ENCODE results near the gene SAT1.
A peak's percentile ranks its signal among the peaks of the same experiment; 100 is the strongest.
"Not testable (repeated sequence)": the region's sequence is repeated elsewhere in the genome, so short reads cannot be mapped to it uniquely, and the experiment has no call there.

Gene SAT1

DNA sequence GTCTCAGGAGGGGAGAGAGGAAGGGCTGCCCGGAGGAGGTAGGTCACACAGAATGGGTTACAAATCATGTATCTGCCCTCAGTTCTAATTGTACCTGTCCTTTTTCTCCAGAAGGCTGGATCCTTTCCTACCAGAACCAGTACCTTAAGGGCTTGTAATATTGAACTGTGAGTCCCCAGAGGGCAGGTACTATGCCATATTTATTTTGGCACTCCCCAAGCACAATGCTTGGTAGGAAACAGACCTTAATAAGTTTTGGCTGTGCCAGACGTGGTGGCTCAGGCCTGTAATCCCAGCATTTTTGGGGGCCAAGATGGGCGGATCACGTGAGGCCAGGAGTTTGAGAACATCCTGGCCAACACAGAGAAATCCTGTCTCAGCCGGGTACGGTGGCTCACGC is 11.9 kb upstream of the SAT1 start:
- DNase-seq (ENCODE audit: extremely low spot score, insufficient read length, low read depth) = not testable (repeated sequence)
- FAIRE-seq = peak; percentile 50

DNA sequence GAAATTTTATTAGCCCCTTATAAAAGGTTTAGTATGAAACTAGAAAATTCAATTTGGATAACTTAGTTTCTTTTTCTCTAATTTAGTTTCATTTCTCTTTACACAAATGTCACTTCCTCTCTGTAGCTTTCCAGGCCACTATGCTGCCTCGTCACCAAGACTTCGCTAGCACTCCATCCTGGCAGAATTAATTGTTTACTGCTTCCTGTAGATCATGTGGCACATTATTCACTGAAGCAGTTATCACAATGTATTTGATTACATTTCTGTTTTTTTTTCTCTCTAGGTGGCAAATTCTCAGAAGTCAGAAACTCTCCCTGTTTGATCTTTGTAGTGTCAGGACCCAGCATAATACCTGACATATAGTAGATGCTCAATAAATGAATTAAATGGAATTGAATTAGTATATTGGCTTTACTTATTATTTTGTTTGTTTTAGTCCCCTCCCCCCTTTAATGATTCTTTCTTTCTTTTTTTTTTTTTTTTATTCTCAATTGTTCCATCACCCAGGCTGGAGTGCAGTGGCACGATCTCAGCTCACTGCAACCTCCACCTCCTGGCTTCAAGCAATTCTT is 9.3 kb upstream of the SAT1 start:
- peak; percentile 77 for FAIRE-seq
- DNase-seq (ENCODE audit: extremely low spot score, insufficient read length, low read depth) = no peak

DNA sequence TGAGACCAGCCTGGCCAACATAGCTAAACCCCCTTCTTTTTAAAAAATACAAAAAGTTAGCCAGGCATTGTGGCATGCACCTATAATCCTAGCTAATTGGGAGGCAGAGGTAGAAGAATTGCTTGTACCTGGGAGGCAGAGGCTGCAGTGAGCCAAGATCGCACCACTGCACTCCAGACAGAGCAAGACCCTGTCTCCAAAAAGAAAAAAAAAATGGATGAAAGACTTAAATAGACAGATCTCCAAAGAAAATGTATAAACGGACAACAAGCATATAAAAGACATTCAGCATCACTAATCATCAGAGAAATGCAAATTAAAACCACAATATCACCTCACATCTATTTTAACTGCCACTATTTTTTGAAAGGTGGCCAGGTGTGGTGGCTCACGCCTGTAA is 6.6 kb upstream of the SAT1 start:
- no peak for DNase-seq (ENCODE audit: extremely low spot score, insufficient read length, low read depth)
- no peak for FAIRE-seq

DNA sequence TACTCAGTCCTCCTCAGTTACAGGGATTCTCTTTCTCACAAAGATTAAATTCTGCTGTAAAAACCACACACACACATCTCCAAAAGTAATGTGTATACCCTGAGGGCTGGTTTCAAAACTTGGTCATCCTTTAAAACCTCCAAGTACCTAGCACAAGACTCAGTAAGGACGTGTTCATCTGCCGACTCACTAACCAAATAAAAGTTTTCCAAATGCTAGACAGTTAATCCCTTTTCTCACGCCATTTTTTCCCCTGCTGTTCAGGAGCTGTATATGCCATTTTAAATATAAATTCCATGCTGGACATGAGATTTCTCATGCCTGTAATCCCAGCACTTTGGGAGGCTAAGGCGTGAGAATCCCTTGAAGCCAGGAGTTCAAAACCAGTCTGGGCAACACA is 3.9 kb upstream of the SAT1 start:
- DNase-seq (ENCODE audit: extremely low spot score, insufficient read length, low read depth) (no peak), FAIRE-seq (no peak)

DNA sequence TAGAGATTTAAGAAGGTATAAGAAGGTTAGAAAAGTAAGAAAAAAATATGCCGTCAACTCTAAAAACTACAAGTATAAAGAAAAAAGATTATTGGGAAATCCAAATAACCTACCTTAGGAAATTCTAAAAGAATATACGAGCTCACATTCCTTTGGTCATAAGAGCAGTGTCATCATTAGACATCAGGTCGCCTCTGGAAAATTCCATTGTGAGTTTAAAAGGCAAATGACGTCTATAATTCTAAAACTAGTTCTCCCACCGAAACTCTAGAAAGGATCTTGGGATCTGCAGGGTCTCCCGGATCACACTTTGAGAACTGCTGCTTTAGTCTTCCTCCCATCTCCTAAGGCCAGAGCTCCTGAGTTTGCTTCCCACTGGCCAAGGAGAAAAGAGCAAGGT is 518 bp upstream of the SAT1 start:
- FAIRE-seq (no peak), DNase-seq (ENCODE audit: extremely low spot score, insufficient read length, low read depth) (no peak)

DNA sequence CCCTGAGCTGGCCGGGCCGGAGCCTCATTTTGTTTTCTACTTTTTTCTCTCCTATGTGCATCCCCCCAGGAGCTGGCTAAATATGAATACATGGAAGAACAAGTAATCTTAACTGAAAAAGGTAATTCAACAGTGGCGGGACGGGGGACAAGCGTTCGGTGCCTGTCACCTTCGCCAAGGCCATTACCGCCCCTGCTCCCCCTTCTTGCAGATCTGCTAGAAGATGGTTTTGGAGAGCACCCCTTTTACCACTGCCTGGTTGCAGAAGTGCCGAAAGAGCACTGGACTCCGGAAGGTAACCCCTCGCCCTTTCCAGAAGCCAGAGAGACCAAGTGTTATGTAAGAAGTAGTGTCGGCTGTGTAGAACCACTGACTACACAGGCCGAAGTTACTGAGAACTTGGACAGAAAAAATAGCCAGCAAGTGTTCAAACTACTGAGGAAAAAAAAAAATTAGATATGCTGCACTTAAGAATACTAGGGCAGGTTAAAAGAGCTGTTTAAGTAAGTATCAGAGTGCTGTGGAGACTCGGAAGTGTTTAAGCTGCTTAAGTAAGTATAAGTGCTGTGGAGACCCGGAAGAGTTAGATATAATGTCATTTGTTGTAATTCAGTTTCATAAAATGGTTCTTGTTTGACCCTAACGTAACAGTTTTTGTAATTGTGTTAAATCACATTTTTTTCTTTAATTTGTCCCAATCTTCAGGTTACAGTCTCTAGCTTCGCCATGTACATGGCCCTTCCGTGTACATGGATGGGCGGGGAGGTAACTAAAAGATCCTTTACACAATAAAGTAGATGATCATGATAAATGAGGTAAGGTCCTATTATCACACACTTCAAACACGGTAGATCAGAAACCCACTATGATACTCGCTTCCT is 856 bp downstream of the SAT1 start:
- DNase-seq (ENCODE audit: extremely low spot score, insufficient read length, low read depth) (no peak), FAIRE-seq (peak; percentile 51)

DNA sequence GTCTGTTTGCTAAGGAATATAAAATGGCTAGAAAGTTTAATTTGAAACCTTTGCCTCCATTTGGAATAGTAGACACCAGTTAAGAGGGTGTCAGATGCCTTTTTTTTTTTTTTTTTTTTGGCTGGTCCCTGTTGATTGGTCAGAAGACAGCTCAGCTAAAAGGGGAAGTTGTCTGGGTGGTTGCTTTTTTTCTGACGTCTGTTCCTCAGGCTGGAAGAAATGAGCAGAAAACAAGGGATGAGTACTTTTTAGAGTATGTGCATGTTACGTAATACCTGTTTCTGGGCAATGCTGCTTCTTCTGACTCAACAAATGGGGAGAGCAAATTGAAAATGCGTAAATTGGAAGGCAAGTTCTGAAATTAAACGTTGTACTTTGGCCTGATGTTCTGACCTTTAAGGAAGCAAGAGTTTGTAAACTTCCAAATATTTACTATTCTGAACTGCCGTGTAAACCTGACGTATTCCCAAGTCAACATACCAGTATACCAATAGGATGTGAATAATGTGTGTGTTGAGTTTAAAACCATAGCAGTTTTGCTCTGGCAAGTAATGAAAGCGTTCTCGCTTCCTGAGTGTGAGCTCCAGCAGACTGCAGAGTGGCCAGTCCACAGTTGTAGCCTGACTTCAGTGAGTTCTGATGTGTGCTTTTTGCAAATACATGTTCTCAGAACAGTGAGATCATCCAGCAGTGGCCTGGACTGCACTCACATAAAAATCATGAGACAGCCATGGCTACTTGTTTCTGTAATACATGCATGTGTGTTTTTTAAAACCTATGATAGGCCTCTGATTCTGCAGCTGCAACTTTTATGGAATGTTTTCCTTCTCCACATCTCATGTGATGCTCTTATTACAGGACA is 1.7 kb downstream of the SAT1 start:
- DNase-seq (ENCODE audit: extremely low spot score, insufficient read length, low read depth) (no peak), FAIRE-seq (no peak)

DNA sequence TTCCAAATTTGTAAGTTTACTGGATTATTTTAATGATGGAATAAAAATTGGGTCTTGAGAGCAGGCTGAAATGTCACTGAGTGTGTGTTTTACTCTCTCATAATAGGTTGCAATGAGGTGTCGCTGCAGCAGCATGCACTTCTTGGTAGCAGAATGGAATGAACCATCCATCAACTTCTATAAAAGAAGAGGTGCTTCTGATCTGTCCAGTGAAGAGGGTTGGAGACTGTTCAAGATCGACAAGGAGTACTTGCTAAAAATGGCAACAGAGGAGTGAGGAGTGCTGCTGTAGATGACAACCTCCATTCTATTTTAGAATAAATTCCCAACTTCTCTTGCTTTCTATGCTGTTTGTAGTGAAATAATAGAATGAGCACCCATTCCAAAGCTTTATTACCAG is 2.6 kb downstream of the SAT1 start:
- FAIRE-seq = no peak

DNA sequence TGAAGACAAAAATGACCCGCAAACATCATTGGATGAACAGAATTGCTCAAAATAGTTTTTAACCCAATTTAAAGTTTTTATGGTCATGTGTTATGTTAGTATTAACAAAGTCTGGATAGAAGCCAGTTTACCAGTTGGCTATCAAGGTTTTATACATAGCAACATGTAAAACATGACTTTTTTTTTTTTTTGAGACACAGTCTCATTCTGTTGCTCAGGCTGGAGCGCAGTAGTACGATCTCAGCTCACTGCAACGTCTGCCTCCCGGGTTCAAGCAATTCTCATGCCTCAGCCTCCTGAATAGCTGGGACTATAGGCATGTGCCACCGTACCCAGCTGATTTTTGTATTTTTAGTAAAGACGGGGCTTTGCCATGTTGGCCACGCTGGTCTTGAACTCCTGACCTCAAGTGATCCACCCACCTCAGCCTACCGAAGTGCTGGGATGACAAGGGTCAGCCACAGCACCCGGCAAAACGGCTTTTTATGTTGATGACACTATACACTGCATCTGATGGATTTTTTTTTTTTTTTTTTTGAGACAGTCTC is 3.4 kb downstream of the SAT1 start:
- FAIRE-seq = no peak
- no peak for DNase-seq (ENCODE audit: extremely low spot score, insufficient read length, low read depth)

More for the DNA sequence above, 2.6 kb downstream of the SAT1 start:
- no peak for DNase-seq (ENCODE audit: extremely low spot score, insufficient read length, low read depth)

DNA sequence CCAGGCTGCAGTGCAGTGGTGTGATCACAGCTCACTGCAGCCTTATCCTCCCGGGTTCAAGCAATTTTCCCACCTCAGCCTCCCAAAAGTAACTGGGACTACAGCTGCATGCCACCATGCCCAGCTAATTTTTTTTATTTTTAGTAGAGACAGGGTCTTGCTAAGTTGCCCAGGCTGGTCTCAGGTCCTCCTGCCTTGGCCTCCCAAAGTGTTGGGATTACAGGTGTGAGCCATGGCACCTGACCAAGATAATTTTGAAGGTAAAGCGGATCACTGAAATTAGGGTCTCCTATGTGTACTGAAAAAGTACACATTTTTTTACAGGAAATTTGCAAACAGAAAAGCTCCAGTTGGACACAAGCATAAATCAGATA is 4.8 kb downstream of the SAT1 start:
- DNase-seq (ENCODE audit: extremely low spot score, insufficient read length, low read depth) = no peak
- no peak for FAIRE-seq

DNA sequence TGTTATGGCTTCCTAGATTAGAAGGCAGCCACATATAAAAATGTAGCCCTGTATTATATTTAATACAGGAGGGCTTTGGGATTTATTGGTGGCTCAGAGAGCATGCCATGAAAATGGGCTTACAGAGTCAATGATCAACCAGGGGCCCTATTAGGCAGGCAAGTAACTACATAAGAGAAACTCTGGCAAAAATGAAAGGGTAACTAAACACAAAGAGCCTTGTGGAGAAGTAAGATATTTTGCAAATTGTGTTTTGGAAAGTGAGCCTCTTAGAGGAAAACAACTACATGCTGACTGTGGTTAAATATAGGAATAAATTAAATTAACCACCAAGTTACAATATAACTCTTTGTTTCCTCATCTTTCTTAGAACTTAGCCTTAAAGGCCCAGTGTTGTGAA is 5.5 kb downstream of the SAT1 start:
- DNase-seq (ENCODE audit: extremely low spot score, insufficient read length, low read depth) = no peak
- FAIRE-seq = peak; percentile 39

DNA sequence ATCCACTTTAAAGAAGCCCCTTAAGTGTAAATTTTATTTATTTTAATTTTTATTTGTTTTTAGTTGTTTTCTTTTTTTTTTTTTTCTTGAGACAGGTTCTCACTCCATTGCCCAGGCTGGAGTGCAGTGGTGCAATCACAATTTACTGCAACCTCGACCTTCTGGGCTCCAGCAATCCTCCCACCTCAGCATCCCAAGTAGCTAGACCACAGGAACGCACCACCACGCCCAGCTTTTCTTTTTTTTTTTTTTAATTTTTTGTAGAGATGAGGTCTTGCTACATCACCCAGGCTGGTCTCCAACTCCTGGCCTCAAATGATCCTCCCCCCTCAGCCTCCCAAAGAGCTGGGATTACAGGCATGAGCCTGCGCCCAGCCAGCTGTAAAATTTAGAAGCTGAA is 6.0 kb downstream of the SAT1 start:
- FAIRE-seq (no peak), DNase-seq (ENCODE audit: extremely low spot score, insufficient read length, low read depth) (no peak)

DNA sequence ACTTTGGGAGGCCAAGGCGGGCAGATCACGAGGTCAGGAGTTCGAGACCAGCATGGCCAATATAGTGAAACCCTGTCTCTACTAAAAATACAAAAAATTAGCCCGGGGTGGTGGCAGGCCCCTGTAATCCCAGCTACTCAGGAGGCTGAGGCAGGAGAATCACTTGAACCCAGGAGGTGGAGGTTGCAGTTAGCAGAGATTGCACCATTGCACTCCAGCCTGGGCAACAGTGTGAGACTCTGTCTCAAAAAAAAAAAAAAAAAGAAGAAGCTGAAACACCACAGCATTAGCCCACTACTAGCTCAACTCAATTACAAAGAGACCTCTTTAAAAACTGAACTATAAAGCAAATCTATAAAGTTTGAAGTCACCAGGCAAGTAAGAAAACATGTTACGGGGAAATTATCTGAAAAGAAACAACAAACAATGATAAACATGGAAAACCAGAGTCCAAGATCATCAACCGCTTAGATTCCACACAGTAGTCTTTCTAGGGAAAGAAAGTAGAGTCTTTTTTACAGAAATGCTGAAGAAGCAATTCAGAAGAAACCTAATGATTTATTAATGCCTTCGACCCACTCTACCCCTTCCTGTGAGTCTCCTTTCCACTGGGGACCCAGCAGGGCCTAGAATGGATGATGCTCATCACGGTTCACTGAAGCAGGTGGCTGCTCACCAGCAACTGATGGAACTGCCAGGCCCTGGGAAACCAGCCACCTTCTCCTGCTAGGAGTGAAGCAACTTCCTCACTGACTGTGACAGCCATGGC is 6.6 kb downstream of the SAT1 start:
- FAIRE-seq (no peak), DNase-seq (ENCODE audit: extremely low spot score, insufficient read length, low read depth) (no peak)

DNA sequence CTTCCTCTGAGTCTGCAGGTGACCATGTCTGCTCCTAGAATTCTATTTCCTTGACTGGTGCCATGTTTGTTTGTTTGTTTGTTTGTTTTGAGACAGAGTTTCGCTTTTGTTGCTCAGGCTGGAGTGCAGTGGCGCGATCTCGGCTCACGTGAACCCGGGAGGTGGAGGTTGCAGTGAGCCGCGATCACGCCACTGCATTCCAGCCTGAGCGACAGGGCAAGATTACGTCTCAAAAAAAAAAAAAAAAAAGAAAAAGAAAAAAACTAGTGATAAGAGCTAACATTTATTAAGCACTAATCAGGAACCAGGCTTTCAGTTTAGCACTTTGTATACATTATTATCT is 7.2 kb downstream of the SAT1 start:
- FAIRE-seq (no peak), DNase-seq (ENCODE audit: extremely low spot score, insufficient read length, low read depth) (no peak)

DNA sequence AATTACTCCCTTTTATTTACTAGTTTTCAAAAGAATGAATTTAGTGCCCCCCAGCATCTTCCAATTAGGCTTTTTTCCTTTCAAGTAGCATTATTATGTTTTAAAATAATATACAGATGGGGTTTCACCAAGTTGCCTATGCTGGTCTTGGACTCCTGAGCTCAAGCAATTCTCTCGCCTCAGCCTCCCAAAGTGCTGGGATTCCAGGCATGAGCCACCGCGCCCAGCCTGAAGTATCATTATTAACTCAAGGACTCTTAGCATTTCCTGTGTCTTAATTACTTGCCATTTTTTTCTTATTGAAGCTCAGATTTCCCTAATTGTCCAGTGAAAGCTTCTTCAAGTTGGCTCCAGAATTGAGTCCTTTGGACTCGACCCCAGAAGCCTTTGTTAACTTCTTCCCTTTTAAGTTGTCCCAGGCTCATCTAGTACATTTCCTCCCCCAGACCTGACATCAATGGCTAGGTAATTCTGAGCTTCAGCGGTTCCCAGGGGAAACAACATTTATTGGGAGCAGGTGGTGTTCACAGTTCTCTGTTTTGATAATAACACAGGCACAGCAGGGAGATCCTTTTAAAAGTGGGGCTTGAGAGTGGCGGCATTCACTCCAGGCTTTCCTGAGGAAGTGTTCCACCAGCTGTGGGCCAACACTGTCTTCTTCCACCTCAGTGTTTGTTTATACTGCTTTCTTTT is 10.0 kb downstream of the SAT1 start:
- DNase-seq (ENCODE audit: extremely low spot score, insufficient read length, low read depth) = no peak
- no peak for FAIRE-seq

DNA sequence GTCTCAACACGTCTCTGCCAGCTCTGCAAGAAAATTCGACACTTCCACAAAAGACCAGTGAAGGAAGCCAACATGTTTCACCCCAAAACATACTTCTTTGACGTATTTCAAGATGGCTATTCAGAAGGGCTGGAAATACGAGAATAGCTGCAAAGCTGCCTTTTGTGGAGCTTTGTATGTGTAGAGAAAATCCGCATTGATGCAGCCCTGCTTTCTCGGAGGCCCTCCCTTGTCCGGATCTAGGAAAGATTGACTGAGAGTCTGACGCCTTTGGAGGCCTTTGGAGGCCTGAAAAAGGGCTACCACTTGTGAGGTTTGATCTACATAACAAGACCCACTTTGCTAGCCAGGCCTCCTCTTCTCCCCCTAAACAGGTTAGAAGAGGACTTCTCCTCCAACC is 12.2 kb downstream of the SAT1 start:
- FAIRE-seq (no peak), DNase-seq (ENCODE audit: extremely low spot score, insufficient read length, low read depth) (no peak)

DNA sequence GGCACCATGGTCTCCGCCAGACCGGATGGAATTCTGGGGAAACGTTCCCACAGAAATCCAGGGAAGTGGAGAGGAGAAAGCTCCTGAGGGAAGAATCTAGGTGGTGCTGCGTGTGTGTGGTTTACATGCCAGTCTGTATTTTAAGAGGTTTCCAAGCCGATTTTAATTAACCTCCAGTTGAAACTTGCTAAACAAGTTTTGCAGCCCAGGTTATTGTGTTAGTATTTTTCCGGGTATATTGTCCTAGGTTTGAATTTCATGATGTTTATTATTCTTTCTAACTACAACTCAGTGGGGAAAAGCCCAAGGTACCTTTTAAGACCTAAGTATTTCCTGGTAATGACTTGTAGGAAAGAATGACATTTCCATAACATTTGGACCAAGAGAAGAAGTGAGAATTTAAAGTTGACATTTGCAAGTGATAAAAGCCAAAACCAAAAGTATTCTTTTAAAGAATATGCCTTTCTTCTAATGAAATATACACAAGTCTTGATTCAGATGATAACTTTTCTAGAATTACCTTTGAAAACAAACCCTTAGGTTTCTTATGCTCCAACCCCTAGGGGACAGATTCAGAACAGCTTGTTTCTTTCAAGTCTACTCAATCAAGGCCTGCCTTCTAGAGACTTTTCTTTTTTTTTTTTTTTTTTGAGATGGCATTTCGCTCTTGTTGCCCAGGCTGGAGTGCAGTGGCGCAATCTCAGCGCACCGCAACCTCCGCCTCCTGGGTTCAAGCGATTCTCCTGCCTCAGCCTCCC is 14.6 kb downstream of the SAT1 start:
- FAIRE-seq = no peak
- no peak for DNase-seq (ENCODE audit: extremely low spot score, insufficient read length, low read depth)

DNA sequence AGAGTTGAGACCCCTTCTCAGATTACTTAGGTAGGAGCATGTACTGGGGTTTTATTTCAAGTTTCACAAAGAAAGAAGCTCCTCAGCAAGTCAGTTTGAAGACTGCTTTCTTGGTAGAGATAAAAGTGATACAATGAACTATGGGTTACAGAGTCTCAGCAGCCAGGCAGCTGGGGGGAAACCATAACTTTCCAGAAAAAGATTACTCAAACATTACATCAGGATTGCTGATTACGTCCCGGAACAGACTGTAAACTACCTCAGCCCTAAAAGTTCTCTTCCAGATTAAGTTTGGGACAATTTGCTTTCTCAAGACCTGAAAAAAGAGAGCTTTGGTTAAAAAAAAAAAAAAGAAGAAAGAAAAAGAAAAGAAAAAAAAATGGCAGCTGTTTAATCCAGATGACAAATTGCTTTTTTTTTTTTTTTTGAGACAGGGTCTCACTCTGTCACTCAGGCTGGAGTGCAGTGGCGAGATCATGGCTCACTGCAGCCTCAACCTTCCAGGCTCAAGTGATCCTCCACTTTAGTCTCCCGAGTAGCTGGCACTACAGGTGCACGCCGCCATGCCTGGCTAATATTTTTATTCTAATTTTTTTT is 16.6 kb downstream of the SAT1 start:
- DNase-seq (ENCODE audit: extremely low spot score, insufficient read length, low read depth) (no peak), FAIRE-seq (no peak)

Measured in GM18507 (cell line).